Epithelial cell of proximal tubule (primary cell): ENCODE results near the gene TNFRSF25. TPM values are rescaled to one million over a fixed set of nuclear protein-coding genes. Genes with fewer than 3 reads are reported as not detected.
A peak's percentile ranks its signal among the peaks of the same experiment; 100 is the strongest.

Experiments used
- DNase-seq: peaks from one replicate; pipeline ENCODE4 v3.0.0-alpha.2; 2011; ENCODE audit warnings: low read depth
- H3K4me3 ChIP-seq: 2 replicates; pipeline ENCODE4 v1.5.1; 2011; ENCODE audit warnings: low read depth, mild to moderate bottlenecking, low read length
- CTCF ChIP-seq: conservative IDR thresholded peaks from 2 replicates; pipeline ENCODE4 v1.5.1; 2012; ENCODE audit warnings: low read depth, mild to moderate bottlenecking, low read length
- total RNA-seq: library from RNA; depleted of rRNA; stranded (reverse); fragments of >200 nt; gene quantifications from 2 replicates; pipeline ENCODE4 v1.2.3, GENCODE V29; 2015

TNFRSF25 gene
- total RNA-seq, 1 donor from 2014 or later, result 30.4 TPM

- no peak for DNase-seq
Observed at GRCh38 chr1:6423321-6423999, 42.5 kb downstream of the TNFRSF25 start.

GRCh38 chr1:6421266-6421665 is 44.7 kb downstream of the TNFRSF25 start:
- TF ChIP-seq CTCF, result no peak
- H3K4me3 ChIP-seq, result no peak overlapping the region
- DNase-seq, result no peak

More at GRCh38 chr1:6423321-6423999, 42.5 kb downstream of the TNFRSF25 start:
- peak; percentile 79 for TF ChIP-seq CTCF
- H3K4me3 ChIP-seq, result peak overlapping the region; percentile 21

- DNase-seq, result no peak
- TF ChIP-seq CTCF, result no peak
- H3K4me3 ChIP-seq, result no peak overlapping the region
Observed at GRCh38 chr1:6420454-6421042, 45.4 kb downstream of the TNFRSF25 start.

GRCh38 chr1:6419804-6420453 is 46.0 kb downstream of the TNFRSF25 start, which contains the start of gene HES2:
Gene HES2, minus strand, starts transcription at chr1:6419919. Its CDS starts 99 bp downstream, at chr1:6419820.
- DNase-seq, result no peak
- no peak for TF ChIP-seq CTCF
- H3K4me3 ChIP-seq, result peak within 1 kb of the TSS; percentile 37

GRCh38 chr1:6419397-6419803 is 46.6 kb downstream of the TNFRSF25 start:
- peak overlapping the region; percentile 37 for H3K4me3 ChIP-seq
- DNase-seq, result no peak
- TF ChIP-seq CTCF, result no peak

- H3K4me3 ChIP-seq, result peak overlapping the region; percentile 37
- TF ChIP-seq CTCF, result no peak
- DNase-seq, result no peak
Observed at GRCh38 chr1:6418668-6419396, 47.1 kb downstream of the TNFRSF25 start.
